Stromal cell of bone marrow (primary cell): ENCODE results near the gene DMD.
"Not testable (repeated sequence)": the region's sequence is repeated elsewhere in the genome, so short reads cannot be mapped to it uniquely, and the experiment has no call there.

Experiments
- DNase-seq: peaks from one replicate; pipeline ENCODE4 v3.0.0-alpha.2; 2012; ENCODE audit warnings: low read depth

DMD gene

DNA sequence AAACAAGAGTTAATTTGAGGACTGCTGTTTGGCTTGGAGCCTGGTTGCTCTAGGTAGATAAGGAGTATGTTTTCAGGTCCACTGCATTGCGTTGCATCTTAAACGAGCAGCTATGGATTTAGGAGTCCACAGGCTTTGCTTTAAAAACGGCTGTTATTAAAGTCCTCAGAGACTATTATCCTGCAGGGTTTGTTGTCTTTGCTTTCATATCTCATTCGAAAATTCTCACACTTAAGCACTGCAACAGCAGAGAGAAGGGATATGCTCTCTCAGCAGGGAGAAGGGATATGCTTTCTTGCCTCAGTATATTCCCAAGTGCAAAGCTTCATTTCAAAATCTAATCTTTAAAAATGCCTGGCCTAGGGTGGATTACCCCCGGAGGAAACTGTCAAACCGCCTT lies 1694.8 kb downstream of the DMD start:
- no peak for DNase-seq

DNA sequence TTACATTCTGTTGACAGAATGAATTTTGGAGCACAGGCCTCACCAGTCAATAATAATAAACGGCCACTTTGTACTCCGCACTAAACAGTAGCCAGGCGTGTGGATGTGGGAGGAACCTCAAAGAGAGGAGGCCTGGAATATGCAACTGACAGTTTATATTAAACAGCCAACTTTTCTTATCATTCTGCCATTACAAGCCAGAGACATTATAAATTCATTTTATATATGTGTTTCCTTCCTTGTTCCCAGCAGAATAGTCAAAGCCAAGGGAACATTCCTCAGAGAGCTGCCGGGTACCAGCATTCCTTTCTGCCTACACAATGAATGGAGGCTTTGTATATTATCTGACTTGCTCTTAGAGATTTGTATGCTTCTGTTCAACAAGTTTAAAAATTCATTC lies 1703.0 kb downstream of the DMD start:
- no peak for DNase-seq

DNA sequence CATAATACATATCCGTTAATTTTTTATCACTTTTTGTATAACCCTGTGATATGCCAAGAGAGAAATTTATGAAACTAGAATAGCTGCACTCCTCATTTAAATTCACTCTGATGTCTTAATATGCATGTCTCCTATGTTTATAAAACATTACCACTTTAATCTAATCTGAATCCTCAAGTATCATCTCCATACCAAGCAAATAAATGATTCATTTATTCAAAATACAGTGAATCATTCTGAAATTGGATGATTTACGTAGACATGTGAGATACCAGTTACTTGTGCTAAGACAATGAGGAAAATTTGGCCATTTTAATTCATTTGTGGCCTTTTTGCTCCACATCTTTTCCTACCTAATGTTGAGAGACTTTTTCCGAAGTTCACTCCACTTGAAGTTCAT lies 1704.4 kb downstream of the DMD start:
- DNase-seq: no peak

DNA sequence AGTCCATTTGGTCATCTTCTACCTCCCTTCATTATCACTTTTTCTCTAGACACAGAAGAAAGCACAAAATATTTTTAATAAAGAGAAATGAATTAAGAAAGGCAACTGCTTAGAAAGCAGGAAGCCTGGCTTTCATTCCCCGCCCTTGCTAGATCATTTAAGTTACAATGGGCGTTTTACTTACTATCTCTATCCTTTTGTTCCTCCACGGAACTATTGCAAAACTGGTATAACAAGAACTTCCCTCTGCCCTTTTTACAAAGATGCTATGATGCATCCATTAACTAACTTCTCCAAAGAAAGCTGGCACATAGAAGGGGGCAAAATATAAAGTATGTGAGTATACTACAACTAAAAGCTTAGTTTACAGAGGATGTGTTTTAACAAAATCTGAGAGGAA lies 1705.0 kb downstream of the DMD start:
- DNase-seq: no peak

DNA sequence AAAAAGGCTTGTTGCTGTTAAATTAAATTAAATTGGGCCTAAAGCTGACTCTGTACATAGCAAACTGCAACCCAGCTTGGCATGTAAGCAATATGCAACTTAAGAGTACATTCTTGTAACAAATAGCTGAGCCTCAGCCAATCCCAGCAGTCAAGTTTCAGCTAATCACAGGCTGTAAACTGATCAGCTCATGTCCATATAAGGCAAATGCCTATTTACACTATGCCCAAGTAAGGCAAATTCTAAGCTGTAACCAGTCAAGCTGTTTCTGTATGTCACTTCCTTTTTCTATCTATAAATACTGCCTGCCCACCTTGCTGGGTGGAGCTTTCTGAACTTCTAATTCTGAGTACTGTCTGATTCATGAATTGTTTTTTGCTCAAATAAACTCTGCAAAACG lies 1710.4 kb downstream of the DMD start:
- no peak for DNase-seq

DNA sequence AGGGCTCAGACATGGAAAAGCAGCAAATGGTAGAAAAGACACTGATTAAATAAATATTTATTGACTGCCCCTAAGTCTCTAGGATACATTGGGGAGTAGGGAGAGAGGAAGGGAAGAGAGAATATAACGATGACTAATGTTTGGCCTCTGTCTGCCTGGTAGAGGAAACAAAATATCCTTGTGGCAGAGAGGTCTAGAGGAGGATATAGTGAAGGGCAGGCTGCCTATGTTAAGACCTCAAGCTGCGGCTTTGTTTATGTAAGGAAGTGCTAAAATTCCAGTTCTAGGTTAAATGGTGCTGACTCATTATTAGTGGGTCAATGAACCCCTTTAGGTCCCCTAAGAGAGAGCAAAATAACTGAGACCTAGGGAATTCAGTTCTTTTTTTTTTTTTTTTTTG lies 1712.2 kb downstream of the DMD start:
- DNase-seq: peak; percentile 49

DNA sequence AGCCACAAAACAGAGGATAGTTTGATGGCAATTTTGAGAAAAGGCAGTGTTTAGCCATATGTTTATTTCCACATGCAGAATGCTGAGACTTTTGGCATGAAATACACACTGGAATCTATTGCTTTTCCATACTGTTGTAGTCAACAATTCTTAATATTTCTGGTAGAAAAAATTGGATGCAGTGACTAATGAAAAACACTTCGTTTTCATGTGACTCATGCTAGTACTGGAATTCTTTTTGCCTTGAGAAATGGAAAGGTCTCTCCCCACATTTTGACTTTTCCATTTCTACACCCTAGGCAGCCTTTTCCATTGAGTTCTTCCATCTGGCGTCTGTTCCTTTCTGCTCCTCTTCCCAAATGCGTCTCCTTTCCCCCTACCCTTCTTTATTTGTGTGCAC lies 1714.3 kb downstream of the DMD start:
- no peak for DNase-seq

DNA sequence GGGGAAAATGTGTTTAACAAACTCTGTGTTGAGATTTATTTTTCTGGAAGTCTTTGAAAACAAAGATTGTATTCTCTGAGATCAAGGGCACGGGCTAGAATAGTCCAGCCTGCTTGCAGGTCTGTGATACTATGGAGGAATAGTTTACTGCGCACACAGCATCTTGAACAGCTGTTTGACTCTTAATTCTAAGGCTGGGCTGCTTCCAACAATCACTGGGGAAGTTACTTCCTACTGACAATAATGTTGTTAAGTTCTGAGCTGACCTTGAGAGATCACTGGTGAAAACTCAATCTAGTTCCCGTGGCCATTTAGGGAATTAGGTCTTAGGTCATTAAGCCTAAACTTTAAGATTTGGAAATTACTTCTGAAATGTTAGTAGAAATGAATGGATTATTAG lies 1723.4 kb downstream of the DMD start:
- no peak for DNase-seq

DNA sequence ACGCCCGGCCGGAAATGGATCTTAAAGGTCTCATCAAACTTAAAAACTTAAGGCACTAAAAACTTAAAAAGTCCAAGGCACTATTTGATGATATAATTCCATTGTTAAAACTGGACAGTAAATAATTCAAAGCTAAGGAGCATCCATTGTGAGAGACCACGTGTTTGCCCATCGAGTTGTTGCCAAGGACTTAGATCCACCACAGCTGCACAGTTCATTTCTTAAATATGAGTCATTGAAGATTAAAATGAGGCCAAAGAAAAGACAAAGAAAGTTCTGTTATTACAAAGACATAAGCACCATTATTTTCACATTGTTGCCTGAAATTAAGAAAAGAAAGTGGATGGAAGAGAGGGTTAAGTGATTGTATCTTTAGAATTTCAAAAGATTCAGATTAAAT lies 1728.0 kb downstream of the DMD start:
- DNase-seq: no peak

DNA sequence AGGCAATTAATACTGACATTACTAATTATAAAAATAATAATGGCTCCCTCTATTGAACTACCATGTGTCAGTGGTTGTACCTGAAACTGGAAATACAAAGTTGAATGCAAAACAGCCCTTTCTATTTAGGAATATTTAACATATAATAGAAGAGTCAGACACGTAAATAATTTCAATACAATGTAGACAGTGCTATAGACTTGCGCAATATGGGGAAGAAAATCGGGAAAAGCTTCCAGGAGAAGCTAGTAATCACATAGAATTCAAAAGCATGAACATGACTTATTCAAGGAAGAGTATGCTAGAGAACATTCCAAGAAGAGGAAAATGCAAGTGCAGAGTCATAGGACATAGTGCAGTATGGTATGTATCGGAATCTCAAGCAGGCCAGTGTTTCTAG lies 1730.7 kb downstream of the DMD start:
- no peak for DNase-seq

DNA sequence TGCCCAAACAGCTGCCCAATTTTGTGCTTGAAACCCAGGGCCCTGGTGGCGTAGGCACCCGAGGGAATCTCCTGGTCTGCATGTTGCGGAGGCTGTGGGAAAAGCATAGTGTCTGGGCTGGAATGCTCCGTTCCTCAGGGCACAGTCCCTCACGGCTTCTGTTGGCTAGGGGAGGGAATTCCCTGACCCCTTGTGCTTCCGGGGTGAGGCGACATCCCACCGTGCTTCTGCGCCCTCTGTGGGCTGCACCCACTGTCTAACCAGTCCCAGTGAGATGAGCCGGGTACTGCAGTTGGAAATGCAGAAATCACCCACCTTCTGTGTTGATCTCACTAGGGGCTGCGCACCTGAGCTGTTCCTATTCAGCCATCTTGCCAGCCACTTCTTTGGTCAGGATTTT lies 1740.1 kb downstream of the DMD start:
- no peak for DNase-seq

DNA sequence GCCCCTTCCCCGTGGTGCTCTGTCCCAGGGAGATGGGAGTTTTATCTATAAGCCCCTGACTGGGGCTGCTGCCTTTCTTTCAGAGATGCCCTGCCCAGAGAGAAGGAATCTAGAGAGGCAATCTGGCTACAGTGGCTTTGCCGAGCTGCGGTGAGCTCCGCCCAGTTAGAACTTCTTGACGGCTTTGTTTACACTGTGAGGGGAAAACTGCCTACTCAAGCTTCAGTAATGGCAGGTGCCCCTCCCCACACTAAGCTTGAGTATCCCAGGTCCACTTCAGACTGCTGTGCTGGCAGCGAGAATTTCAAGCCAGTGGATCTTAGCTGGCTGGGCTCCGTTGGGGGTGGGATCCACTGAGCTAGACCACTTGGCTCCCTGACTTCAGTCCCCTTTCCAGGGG lies 1740.6 kb downstream of the DMD start:
- not testable (repeated sequence) for DNase-seq

DNA sequence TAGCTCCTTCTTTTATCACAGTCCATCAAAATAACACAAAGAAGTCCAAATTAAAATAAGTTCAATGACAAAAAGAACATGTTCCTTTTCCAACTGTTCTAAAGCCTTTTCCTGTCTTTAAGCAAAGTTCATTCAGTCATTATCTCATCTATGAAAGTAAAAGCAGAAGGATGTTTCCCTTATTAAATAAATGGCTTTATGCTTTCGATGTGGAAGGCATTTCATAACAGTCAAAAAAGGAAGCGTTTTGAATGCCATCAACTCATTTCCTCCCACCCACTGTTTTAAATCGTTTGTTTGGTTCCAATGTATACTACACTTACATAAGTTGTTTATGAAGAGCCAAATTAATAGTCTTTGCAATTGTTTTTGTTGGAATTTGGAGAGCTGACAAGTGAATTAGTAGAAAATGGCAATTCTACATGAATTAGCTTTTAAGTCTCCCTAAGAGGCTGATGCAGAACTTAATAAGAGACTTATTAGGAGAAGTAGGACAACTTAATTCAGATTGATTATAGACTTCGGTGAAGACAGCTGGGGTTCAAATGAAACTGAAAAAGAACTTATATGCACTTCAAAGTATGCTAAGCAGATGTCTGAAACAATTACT lies 1746.9 kb downstream of the DMD start:
- no peak for DNase-seq

DNA sequence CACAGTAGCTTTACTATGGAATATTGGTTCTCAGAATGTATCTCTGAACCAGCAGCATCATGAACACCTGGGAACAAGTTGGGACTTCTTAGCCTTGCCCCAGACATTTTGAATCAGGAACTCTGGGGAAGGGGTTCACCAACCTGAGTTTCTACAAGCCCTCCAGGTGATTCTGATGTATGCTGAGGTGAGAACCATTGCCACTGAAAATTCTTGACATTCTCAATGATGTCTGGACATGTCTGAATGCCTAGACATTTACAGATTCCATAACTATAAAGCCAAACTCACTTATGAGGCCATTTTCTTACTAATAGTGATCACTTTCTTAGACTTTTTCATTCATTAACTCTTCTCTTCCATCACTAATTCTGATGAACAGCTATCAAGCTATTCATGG lies 1750.1 kb downstream of the DMD start:
- DNase-seq: no peak

DNA sequence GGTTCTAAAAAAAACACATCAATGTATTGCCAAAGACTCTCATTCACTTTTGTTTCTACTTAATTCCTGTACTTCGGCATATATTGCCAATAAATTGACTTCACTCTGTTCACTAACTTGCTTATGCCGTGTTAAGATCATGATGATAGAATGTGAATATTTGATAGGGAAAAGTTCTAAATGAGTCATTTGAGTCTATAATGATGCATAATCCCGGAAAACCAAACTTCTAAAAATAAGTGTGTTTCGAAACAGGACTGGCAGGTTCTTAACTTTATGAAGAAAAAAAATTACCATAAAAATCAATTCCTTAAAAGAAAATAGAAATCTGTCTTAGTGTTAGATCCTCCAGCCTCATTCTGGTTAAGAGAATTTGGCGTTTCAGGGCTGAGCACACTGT lies 1752.0 kb downstream of the DMD start:
- DNase-seq: peak; percentile 36

DNA sequence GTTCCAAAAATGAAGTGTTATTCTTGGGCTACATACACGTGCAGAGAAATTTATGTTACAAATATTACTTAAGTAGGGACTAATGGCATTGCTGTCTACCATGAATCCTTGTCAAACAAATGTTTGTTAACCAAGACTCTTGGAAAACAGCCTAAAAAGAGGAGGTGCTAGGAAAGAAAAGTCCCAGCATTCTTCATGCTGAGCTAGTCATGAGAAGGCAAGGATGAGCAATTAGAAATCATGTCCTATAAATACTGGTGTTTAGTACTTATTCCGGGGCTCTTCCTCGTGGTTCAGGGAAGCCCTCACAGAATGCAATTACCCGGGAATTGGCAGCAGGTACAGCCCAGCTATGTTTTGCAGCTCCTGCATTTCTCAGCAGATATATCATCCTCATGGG lies 1761.4 kb downstream of the DMD start:
- no peak for DNase-seq

DNA sequence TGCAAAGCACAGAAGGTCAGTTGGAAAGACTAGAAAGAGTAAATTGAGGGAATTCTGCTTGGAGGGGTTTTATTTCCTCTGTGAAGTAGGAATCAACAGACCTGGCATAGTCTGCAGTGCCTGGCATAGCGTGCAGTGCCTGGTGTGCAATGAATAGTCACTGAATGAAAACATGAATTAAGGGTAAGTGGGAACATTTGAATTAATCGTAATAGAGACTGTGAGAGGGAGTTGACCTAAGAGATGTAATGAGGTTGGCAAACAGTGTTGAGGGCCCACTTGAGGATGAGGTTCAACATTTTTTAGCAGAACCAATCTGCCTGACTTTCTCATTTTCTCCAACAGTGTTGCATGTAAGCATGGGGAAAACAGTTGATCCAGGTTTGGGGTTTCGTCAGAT lies 1762.3 kb downstream of the DMD start:
- DNase-seq: no peak

DNA sequence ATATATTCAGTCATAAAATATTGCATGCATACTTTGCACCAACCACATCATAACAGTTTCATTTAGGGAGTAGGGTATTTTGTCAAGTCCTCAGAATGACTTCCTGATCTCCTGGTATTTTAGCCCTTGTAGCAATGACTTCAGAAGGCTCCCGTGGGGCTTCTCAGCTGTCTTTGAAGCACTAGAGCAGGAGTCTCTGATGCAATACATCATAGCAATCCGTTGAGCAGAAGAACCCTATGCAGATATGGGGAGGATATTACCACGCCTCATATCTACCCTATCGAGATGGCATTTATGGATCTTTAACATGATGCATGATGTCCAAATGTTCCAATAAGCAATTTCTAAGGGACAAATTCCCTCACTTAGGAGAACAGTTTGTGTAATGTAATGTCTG lies 1765.8 kb downstream of the DMD start:
- DNase-seq: no peak

DNA sequence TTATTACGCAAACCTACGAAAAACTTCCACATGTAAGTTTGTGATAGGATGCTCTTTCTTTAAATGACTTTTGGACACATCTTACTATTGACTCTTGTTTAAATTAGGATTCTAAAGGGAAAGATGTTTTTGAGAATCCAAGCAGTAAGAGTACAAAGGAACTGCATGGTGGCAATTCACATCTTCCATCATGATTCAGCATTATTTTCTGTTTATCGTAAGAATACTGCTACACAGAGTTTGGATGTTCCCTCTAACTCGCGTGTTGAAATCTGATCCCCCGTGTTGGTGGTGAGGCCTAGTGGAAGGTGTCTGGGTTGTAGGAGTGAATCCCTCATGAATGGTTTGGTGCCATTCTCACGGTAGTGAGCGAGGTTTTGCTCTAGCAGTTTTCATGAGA lies 1767.7 kb downstream of the DMD start:
- no peak for DNase-seq

DNA sequence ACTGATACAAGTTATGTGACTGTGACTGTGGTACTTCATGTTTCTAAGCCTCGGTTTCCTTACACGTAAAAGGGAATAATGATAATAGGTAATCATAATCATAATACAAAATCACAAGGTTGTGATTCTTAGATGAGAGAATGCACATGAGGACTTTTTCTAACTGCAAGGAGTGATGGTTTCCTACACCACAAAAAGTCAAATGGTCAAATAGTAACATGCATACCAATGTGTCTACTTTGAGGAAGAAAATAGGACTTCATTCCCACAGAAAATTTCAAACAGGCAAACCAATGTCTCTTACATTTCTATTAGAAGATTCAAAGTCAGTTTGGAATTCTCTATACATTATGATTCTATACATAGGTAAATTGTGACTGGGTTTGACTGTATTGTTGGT lies 1770.8 kb downstream of the DMD start:
- DNase-seq: no peak

DNA sequence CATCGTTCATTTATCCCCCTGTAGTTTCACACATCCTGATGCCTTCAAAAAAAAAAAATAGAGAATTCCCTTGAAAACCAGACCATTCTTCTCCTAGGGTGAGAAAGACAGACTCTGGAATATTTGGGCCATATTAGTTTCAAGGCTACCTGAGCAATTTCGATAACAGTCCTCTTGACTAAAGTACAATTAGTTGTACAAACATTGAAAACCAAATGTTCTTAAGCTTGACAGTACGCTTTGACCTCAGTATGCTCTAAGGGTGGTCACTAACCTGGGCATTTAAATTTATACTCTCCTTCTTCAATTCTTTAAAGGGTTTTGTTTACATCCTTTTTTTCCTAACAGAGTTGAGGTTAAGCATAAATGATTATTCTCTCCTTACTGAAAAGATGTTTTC lies 1774.9 kb downstream of the DMD start:
- no peak for DNase-seq

DNA sequence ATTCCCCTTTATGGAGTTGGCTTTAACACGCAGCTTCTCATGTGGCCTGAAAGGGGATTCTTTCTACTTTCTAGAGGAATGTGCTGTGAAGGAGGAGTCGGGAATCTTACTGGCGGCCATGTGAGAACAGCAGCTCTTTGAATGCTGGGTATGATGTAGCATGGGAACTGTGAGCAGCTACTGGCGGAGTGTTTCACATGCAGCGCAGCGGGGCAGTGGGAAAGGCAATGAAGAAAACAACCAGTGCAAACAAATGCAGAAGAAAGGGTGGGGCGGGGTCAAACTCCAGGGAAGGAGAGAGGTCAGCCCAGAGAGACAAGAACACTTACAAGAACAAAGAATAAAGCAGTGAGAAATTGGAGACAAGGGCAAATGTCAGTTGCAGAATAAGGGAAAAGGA lies 1775.8 kb downstream of the DMD start:
- no peak for DNase-seq

DNA sequence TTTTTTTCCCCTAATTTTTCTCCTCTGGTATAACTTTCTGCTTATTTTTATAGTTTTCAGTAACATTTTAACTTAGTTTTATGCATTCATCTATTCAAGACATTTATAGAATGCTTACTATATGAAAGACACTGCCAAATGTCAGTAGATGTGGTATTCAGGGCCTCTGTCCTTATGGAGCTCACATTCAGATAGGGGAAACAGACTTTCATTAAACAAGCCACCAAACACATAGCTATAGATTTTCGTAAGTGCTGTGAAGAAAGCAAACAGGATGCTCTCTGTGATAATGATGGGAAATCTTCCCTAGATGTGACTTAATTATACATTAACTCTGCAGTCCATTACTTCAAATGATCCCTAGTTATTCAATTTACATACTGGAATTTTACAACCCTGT lies 1777.5 kb downstream of the DMD start:
- DNase-seq: no peak

DNA sequence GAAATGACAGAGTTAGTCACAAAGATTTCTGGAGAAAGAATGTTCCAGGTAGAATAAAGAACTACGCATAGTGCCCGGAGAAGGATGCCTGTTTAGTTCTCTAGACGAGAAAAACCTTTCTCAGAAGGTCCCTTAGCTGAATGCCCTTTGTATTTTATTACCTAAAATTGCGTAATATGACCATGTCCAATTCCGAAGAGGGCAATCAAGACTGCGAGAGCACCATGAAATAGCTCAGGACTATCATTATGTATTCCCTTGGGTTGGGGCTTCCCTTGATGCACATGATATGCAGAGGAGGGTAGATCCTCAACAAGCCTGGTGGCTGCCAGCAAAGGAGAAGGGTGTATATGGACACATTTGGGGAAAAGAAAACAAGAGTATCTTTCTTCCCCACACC lies 1781.4 kb downstream of the DMD start:
- no peak for DNase-seq

DNA sequence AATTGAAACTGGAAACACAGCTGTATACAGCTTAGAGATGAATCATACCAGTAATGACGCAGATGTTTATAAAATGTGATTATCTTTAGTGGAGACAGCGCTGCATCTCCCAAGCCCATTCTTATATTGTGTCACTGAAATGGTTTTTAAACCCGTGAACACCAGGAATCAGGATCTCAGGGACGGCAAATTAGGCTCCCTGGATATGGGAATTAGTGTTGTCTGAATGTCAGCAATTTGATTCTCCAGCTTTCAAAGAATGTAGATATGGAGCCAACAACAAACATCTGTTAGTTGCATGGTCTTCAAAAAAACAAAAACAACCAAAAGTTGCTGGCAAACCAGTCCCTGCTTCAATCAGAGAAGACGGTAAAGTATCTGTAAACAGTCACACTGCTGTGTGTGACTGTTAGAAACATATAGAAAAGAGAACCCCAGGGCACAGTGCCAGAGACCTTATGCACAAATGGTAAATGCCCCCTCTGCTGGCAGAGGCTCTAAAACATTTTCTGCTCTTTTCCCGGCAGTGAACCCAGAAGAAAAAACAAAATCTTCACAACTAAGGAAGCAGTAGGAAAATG lies 1787.7 kb downstream of the DMD start:
- DNase-seq: no peak
